ENCODE results near the gene DOCK7.
"Not testable (repeated sequence)": the region's sequence is repeated elsewhere in the genome, so short reads cannot be mapped to it uniquely, and the experiment has no call there.

DOCK7 gene

GRCh38 chr1:62610588-62610987, 77.6 kb downstream of the DOCK7 start:
- DNase-seq: not testable (repeated sequence)

GRCh38 chr1:62608905-62609304, 79.3 kb downstream of the DOCK7 start:
- no peak for DNase-seq

- no peak for DNase-seq
These were observed 86.7 kb downstream of the DOCK7 start for GRCh38 chr1:62601457-62601856.

GRCh38 chr1:62599044-62599443, 89.1 kb downstream of the DOCK7 start:
- DNase-seq: no peak

- no peak for DNase-seq
These were observed 90.9 kb downstream of the DOCK7 start, which contains the start of gene ANGPTL3 for GRCh38 chr1:62597281-62597680. Gene ANGPTL3 (plus strand): TSS chr1:62597520. CDS start chr1:62597567, 47 bp downstream.

GRCh38 chr1:62595647-62596046, 92.5 kb downstream of the DOCK7 start:
- DNase-seq: no peak

GRCh38 chr1:62593825-62594394, 94.3 kb downstream of the DOCK7 start:
- DNase-seq: no peak

- DNase-seq: no peak
These were observed 97.2 kb downstream of the DOCK7 start for GRCh38 chr1:62590970-62591368.

GRCh38 chr1:62590255-62590969, 97.8 kb downstream of the DOCK7 start:
- no peak for DNase-seq

- DNase-seq: no peak
These were observed 98.9 kb downstream of the DOCK7 start for GRCh38 chr1:62589321-62589720.

- DNase-seq: no peak
These were observed 100.2 kb downstream of the DOCK7 start for GRCh38 chr1:62588000-62588399.

- DNase-seq: no peak
These were observed 102.6 kb downstream of the DOCK7 start for GRCh38 chr1:62585469-62586155.

- no peak for DNase-seq
These were observed 114.5 kb downstream of the DOCK7 start for GRCh38 chr1:62573675-62574074.

GRCh38 chr1:62572476-62572875, 115.7 kb downstream of the DOCK7 start:
- no peak for DNase-seq

- not testable (repeated sequence) for DNase-seq
These were observed 116.7 kb downstream of the DOCK7 start for GRCh38 chr1:62571517-62571916.

GRCh38 chr1:62567926-62568325, 120.3 kb downstream of the DOCK7 start:
- not testable (repeated sequence) for DNase-seq

- not testable (repeated sequence) for DNase-seq
These were observed 121.0 kb downstream of the DOCK7 start for GRCh38 chr1:62567182-62567581.

GRCh38 chr1:62561306-62561705, 126.9 kb downstream of the DOCK7 start:
- no peak for DNase-seq

GRCh38 chr1:62544570-62544969, 143.6 kb downstream of the DOCK7 start:
- DNase-seq: no peak

GRCh38 chr1:62541048-62541447, 147.1 kb downstream of the DOCK7 start:
- no peak for DNase-seq

GRCh38 chr1:62539028-62539447, 149.1 kb downstream of the DOCK7 start:
- DNase-seq: no peak

GRCh38 chr1:62536865-62537264, 151.3 kb downstream of the DOCK7 start:
- DNase-seq: no peak

- DNase-seq: no peak
These were observed 157.6 kb downstream of the DOCK7 start for GRCh38 chr1:62530516-62531154.

- no peak for DNase-seq
These were observed 159.0 kb downstream of the DOCK7 start for GRCh38 chr1:62529227-62529626.

Data from stimulated activated CD4-positive, alpha-beta T cell treated with anti-CD3 and anti-CD28 coated beads, Interleukin-2, amount 100 ng/mL, for 24 hours (primary cell).